ENCODE measurements around the gene MTERF2.

DNA sequence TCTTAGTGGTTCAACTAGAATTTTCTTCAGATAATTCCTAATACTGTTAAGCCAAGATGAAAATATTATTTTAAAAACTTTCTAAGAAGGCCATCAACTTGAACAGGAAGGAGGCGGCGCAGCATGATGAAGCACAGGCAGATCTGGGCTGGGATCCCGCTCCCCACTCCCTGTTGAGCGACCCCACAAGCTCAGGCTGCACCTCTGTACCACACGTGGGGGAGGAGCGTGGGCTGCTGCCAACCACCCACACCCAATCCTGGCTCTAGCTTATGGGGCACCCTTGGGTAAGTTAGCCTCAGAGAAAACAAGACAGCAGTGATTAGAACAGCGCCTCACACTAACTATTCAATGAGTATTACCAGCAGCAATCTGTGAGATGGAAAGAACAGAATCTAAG lies 6.0 kb downstream of the MTERF2 start:
- TF ChIP-seq, protein P1, sequence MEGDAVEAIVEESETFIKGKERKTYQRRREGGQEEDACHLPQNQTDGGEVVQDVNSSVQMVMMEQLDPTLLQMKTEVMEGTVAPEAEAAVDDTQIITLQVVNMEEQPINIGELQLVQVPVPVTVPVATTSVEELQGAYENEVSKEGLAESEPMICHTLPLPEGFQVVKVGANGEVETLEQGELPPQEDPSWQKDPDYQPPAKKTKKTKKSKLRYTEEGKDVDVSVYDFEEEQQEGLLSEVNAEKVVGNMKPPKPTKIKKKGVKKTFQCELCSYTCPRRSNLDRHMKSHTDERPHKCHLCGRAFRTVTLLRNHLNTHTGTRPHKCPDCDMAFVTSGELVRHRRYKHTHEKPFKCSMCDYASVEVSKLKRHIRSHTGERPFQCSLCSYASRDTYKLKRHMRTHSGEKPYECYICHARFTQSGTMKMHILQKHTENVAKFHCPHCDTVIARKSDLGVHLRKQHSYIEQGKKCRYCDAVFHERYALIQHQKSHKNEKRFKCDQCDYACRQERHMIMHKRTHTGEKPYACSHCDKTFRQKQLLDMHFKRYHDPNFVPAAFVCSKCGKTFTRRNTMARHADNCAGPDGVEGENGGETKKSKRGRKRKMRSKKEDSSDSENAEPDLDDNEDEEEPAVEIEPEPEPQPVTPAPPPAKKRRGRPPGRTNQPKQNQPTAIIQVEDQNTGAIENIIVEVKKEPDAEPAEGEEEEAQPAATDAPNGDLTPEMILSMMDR (IDR thresholded peaks at IDR 0.05; ENCODE audit: low read depth, low read length, poor library complexity, severe bottlenecking) = no peak
- TF ChIP-seq EZH2phosphoT487 (IDR thresholded peaks at IDR 0.05; ENCODE audit: borderline replicate concordance, low read length) = no peak

Measured in DOHH2 (cell line).